Epithelial cell of esophagus (primary cell): Measurements from ENCODE around the gene RPTOR.
"Not testable (repeated sequence)": the region's sequence is repeated elsewhere in the genome, so short reads cannot be mapped to it uniquely, and the experiment has no call there.

Source experiments
- DNase-seq: peaks from one replicate; pipeline ENCODE4 v3.0.0; 2010; ENCODE audit warnings: low read depth
- H3K4me3 ChIP-seq: 2 replicates; pipeline ENCODE4 v1.5.1; 2011; ENCODE audit warnings: mild to moderate bottlenecking, low read length, control low read depth
- CTCF ChIP-seq: IDR thresholded peaks from 2 replicates; pipeline ENCODE4 v1.5.1; 2011; ENCODE audit warnings: low read depth, mild to moderate bottlenecking, low read length, control low read depth, inconsistent platforms; ENCODE audit not compliant: insufficient read depth; ENCODE audit errors: missing control alignments

The RPTOR gene

DNA sequence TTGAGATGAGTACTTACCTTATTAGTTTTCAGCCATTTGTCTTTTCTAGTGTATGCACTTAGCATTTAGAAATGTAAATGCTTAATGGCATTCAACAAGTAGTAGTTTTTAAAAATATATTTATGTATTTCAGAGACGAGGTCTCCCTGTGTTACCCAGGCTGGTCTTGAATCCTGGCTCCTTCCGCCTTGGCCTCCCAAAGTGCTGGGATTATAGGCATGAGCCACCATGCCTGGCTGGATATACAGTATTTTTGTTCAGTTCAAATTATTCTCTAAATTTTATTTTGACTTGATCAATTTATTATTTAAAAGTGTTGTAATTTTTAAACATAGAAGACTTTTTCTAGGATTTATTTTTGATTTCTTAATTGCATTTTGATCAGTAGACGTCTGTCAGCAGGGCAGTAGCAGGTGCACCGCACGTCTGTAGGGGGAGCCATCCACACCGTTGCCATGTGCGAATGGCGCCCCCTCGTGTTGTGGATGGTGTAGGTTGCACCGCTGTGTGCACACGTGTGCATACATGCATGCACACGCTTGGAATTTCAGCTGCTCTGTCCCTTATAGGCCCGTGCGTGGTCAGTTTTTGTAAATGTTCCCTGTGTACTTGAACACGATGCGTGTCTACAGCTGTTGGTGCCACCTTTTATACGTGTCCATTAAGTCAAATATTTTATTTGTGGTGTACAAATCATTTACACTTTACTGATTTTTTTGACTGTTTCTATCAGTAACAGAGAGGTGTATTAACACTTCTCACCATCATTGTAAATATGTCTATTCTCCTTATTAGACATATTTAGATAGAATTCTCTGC is 30.6 kb downstream of the RPTOR start:
- DNase-seq, result peak; percentile 95
- H3K4me3 ChIP-seq, result no peak overlapping the region
- TF ChIP-seq CTCF, result peak; percentile 100

DNA sequence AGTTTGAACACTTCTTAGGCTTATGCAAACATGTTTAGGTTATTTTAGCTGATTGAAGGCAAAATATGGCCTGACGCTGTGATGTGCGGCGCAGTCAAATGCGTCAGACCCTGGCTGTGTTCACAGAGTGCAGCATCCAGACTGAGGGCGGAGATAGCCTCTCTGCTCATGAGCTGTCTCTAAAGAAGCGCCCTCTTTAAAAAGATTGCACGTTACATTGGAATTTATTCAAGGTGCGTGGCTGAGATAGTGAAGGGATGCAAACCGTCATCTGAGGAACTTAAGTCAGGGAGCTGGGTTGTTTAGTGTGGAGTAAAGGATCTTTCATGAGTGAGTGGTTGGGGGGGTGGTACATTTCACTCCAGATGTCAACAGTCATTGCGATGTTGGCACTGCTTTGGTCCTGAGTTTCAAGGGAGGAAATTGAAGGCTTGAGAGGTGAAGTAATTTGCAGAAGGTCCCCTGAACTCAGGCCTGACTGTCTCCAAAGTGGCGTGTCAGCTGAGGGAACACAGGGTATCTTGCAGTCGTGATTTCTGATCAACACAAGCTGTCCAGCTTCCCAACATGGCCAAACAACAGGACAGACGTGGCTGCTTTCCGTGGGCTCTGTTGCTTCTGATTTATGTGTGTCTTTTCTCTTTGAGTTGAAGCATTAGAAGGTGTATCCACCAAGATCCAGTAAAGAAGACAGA is 33.4 kb downstream of the RPTOR start:
- no peak overlapping the region for H3K4me3 ChIP-seq
- DNase-seq, result no peak
- no peak for TF ChIP-seq CTCF

- DNase-seq, H3K4me3 ChIP-seq: not testable (repeated sequence)
These were observed 34.2 kb downstream of the RPTOR start for GRCh38 chr17:80578668-80579388.

GRCh38 chr17:80582165-80582564 is 37.5 kb downstream of the RPTOR start:
- no peak for TF ChIP-seq CTCF
- no peak overlapping the region for H3K4me3 ChIP-seq
- no peak for DNase-seq

GRCh38 chr17:80584176-80584905 is 39.7 kb downstream of the RPTOR start:
- H3K4me3 ChIP-seq, result no peak overlapping the region
- TF ChIP-seq CTCF, result no peak
- DNase-seq, result no peak

DNA sequence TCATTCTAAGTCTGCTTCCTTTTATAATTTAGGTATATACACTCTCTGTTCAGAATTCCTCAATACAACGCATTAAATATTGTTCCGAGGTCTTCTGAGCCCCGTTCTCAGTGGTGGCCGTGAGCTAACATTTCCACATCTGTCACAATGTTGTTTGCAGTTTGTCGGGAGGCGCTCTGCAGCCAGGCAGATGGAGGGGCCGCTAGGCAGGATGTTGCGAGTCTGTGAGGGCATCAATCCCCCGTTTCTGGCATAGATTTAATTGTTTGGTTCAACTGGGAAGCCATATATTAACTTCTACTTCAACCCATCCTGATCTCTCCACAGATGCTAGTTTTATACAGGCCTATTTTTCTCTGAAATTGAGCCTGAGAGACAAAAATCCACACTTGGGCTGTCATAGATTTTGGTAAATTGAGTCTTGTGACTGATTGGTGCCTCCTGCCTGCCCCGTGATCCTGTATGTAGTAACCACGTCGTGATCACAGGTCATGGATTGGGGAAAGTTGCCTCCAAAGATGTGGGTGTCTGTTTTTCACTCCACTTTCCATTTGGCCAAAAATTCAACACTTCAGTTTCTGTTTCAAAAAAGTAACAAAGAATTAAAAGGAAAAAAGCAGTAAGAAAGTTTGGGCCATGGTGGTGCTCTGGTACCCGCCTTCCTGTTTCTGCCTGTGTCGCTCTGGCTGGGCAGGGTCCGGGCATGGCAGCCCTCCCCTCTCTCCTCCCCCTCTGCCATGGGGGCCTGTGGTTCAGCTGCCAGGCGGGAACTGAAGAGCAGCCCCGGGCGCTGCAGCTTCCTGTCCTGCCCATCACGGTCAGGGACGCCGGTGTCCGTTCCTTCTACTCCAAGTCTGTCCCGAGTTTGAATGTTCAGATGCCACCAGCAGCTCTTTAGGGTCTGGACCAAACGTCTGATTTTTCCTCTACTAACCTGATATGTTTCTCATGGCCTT is 41.5 kb downstream of the RPTOR start:
- DNase-seq, result no peak
- no peak for TF ChIP-seq CTCF
- no peak overlapping the region for H3K4me3 ChIP-seq
